ENCODE data around the gene SUZ12.
"Not testable (repeated sequence)": the region's sequence is repeated elsewhere in the genome, so short reads cannot be mapped to it uniquely, and the experiment has no call there.

The SUZ12 gene

DNA sequence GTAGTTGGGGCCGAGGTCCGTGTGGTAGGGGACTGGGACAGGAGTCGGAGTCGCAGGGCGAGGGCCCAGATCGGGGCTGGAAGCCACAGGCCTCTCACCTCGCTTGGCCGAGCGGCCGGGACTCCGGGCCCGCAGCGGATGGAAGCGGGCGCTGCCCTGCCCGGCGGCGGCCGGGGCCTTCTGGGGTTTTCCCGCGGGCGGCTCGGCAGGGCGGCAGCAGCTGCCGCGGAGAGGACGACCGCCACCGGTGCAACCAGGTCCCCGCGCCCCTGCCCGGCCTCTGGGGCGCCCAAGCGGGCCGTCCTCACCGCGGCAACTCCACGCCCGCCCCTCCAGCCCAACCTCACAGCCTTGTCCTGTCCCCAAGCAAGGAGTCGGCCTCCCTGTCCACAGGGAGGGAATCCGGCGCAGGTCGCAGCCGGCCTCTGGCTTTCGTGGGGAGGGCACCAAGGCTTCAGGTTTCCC is 19.7 kb upstream of the SUZ12 start:
- H3K9me3 ChIP-seq (ENCODE audit: control insufficient read depth, low read length), result no peaks in the 10 kb centered on the region
- H3K4me1 ChIP-seq (ENCODE audit: control insufficient read depth, insufficient read depth, low read length, poor library complexity, severe bottlenecking), result no peaks in the 10 kb centered on the region
- 97 to 99% methylated on average over 29 to 30 of the region's 45 CpGs for WGBS, 2 experiments (ENCODE audit: insufficient coverage in 2 of 2)
- H3K27ac ChIP-seq (ENCODE audit: low read depth, low read length, severe bottlenecking), result no peak overlapping the region
- no peaks in the 10 kb centered on the region for H3K36me3 ChIP-seq (ENCODE audit: control insufficient read depth, insufficient read depth, low read length)
- H3K4me3 ChIP-seq (ENCODE audit: extremely low read depth, insufficient read depth, low read length, poor library complexity, severe bottlenecking), result no peak overlapping the region

DNA sequence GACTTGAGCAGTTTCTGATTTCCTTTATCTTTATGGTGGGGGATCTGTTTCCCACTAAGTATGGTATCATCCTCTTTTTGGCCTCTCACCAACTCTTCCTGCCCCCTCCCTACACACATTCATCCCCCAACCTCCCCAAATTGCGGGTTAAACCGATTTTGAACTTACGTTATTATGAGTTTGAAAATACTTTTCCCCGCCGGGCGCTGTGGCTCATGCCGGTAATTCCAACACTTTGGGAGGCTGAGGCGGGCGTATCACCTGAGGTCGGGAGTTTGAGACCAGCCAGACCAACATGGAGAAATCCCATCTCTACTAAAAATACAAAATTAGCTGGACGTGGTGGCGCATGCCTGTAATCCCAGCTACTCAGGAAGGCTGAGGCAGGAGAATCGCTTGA is 19.1 kb upstream of the SUZ12 start:
- not testable (repeated sequence) for H3K4me1 ChIP-seq (ENCODE audit: control insufficient read depth, insufficient read depth, low read length, poor library complexity, severe bottlenecking); H3K4me3 ChIP-seq (ENCODE audit: extremely low read depth, insufficient read depth, low read length, poor library complexity, severe bottlenecking); H3K36me3 ChIP-seq (ENCODE audit: control insufficient read depth, insufficient read depth, low read length); H3K27ac ChIP-seq (ENCODE audit: low read depth, low read length, severe bottlenecking); H3K9me3 ChIP-seq (ENCODE audit: control insufficient read depth, low read length)
- 98 to 100% methylated on average over 8 to 9 of the region's 13 CpGs for WGBS, 2 experiments (ENCODE audit: insufficient coverage in 2 of 2)

DNA sequence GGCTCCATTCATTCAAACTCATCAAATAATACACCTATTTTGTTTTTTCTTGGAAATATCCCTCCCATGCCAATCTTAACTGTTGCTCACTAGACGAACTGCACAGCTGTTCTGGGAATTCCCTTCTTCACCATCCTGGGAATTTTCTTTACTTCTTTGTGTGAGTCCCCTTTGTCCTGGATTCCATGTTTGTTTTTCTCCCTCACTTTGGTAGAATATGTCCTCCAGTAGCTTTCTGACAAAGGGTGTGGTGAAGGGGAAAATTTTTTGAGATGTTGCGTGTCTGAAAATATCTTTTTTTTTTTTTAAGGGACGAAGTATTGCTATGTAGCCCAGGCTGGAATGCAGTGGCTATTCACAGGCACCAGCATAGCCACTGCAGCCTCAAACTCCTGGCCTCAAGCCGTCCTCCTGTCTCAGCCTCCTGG is 18.1 kb upstream of the SUZ12 start:
- no peaks in the 10 kb centered on the region for H3K36me3 ChIP-seq (ENCODE audit: control insufficient read depth, insufficient read depth, low read length)
- H3K4me3 ChIP-seq (ENCODE audit: extremely low read depth, insufficient read depth, low read length, poor library complexity, severe bottlenecking), result no peak overlapping the region
- H3K4me1 ChIP-seq (ENCODE audit: control insufficient read depth, insufficient read depth, low read length, poor library complexity, severe bottlenecking), result no peaks in the 10 kb centered on the region
- H3K27ac ChIP-seq (ENCODE audit: low read depth, low read length, severe bottlenecking), result no peak overlapping the region
- no peaks in the 10 kb centered on the region for H3K9me3 ChIP-seq (ENCODE audit: control insufficient read depth, low read length)
- 73 to 86% methylated on average over 2 of the region's 4 CpGs for whole genome bisulfite sequencing, 2 experiments (ENCODE audit: insufficient coverage in 2 of 2)

DNA sequence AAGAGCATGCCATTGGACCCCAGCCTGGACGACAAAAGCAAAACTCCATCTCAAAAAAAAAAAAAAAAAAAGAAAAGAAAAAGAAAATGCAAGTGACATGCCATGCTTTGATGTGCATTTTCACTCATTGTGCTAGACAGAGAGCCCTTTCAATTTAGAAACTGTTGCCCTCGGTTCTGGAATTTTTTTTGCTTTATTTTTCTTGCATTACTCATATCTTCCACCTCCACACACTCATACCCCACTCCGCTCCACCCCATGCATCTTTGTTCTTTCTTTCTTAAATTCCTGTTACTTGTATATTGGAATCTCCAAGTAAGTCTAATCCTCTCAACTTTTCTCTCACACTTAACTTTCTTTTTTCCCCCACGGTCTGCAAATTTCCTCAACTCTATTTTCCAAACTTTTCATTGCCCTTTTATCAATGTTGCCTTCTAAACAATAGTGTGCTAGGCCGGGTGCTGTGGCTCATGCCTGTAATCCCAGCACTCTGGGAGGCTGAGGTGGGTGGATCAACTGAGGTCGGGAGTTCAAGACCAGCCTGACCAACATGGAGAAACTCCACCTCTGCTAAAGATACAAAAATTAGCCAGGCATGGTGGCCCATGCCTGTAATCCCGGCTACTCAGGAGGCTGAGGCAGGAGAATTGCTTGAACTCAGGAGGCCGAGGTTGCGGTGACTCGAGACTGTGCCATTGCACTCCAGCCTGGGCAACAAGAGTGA is 16.8 kb upstream of the SUZ12 start:
- no peaks in the 10 kb centered on the region for H3K9me3 ChIP-seq (ENCODE audit: control insufficient read depth, low read length)
- no peak overlapping the region for H3K4me3 ChIP-seq (ENCODE audit: extremely low read depth, insufficient read depth, low read length, poor library complexity, severe bottlenecking)
- 82 to 94% methylated on average over 7 to 8 of the region's 10 CpGs for WGBS, 2 experiments (ENCODE audit: insufficient coverage in 2 of 2)
- H3K4me1 ChIP-seq (ENCODE audit: control insufficient read depth, insufficient read depth, low read length, poor library complexity, severe bottlenecking), result no peaks in the 10 kb centered on the region
- no peak overlapping the region for H3K27ac ChIP-seq (ENCODE audit: low read depth, low read length, severe bottlenecking)
- H3K36me3 ChIP-seq (ENCODE audit: control insufficient read depth, insufficient read depth, low read length), result no peaks in the 10 kb centered on the region

DNA sequence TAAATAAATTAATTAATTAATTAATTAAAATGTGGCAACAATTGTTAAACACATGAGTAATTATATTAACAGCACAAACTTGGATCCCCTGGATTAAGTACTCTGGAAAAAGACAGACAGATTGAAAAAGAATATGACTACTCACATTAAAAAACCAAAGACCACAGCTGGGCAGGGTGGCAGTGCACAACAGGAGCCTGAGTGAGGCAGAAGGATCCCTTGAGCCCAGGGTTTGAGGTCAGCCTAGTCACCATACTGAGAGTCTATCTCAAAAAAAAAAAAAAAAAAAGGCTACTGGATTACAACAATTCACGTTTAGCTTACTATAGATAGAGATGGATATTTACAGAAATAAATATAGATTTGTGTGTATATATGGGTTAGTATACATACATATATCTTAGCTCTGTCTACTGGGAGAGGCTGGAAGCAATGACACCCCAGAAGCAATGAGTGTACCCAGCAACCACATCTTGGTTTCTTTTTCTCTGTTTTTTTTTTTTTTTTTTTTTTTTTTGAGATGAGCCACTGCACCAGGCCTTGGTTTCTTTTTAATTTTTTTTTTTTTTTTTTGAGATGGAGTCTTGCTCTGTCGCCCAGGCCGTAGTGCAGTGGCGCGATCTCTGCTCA is 10.6 kb upstream of the SUZ12 start:
- Histone ChIP-seq H3K4me1 (ENCODE audit: control insufficient read depth, insufficient read depth, low read length, poor library complexity, severe bottlenecking) (no peaks in the 10 kb centered on the region), H3K4me3 (ENCODE audit: extremely low read depth, insufficient read depth, low read length, poor library complexity, severe bottlenecking) (no peak overlapping the region), H3K27ac (ENCODE audit: low read depth, low read length, severe bottlenecking) (no peak overlapping the region), H3K36me3 (ENCODE audit: control insufficient read depth, insufficient read depth, low read length) (no peaks in the 10 kb centered on the region), H3K9me3 (ENCODE audit: control insufficient read depth, low read length) (no peaks in the 10 kb centered on the region)
- 87 to 100% methylated on average over 2 to 3 of the region's 5 CpGs for WGBS, 2 experiments (ENCODE audit: insufficient coverage in 2 of 2)

DNA sequence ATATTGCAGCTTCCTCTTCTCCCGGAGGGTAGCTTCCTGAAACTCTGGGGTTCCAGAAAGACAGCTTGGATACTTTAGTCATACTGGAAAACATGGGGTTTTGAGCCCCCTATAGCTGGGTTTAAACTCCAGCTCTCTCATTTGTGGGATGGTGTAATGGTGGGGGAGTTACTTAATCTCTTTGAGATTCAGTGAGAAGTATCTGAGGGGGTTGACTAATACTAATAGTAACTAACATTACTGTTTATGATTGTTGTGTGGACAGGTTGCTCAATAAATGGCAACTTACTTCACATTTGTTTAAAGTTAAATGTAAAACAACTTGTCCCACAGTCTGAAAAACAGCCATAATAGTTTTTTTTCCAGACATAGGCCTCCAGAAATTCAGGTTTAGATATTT is 5.1 kb upstream of the SUZ12 start:
- 80% methylated on average over 1 of the region's 1 CpG for WGBS, 2 experiments (ENCODE audit: insufficient coverage in 2 of 2)
- no peaks in the 10 kb centered on the region for H3K4me1 ChIP-seq (ENCODE audit: control insufficient read depth, insufficient read depth, low read length, poor library complexity, severe bottlenecking)

DNA sequence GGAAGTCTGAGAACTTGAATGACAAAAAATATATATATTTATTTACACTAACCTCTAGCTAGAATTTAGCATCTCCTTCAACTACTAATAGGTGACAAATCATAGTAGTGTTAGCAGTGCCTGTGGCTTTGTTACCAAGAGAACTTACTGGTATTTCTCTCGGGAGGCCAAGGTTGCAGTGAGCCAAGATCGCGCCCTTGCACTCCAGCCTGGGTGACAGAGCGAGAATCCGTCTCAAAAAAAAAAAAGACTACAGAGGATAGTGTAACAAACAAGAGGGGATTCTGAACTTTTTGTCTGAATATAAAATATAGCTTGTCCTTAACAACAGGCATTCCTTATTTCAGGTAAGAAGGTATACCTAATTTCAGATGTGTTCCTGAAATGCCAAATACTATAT is 1.3 kb upstream of the SUZ12 start:
- no peak overlapping the region for H3K4me3 ChIP-seq (ENCODE audit: extremely low read depth, insufficient read depth, low read length, poor library complexity, severe bottlenecking)
- no peaks in the 10 kb centered on the region for H3K9me3 ChIP-seq (ENCODE audit: control insufficient read depth, low read length)
- H3K27ac ChIP-seq (ENCODE audit: low read depth, low read length, severe bottlenecking), result no peak overlapping the region
- 82 to 100% methylated on average over 5 of the region's 5 CpGs for WGBS, 2 experiments (ENCODE audit: insufficient coverage in 2 of 2)
- no peaks in the 10 kb centered on the region for H3K4me1 ChIP-seq (ENCODE audit: control insufficient read depth, insufficient read depth, low read length, poor library complexity, severe bottlenecking)
- H3K36me3 ChIP-seq (ENCODE audit: control insufficient read depth, insufficient read depth, low read length), result peaks cover under 1% of the 10 kb centered on the region

More for the DNA sequence above, 5.1 kb upstream of the SUZ12 start:
- Histone ChIP-seq H3K36me3 (ENCODE audit: control insufficient read depth, insufficient read depth, low read length) (no peaks in the 10 kb centered on the region), H3K4me3 (ENCODE audit: extremely low read depth, insufficient read depth, low read length, poor library complexity, severe bottlenecking) (no peak overlapping the region), H3K9me3 (ENCODE audit: control insufficient read depth, low read length) (no peaks in the 10 kb centered on the region), H3K27ac (ENCODE audit: low read depth, low read length, severe bottlenecking) (no peak overlapping the region)

DNA sequence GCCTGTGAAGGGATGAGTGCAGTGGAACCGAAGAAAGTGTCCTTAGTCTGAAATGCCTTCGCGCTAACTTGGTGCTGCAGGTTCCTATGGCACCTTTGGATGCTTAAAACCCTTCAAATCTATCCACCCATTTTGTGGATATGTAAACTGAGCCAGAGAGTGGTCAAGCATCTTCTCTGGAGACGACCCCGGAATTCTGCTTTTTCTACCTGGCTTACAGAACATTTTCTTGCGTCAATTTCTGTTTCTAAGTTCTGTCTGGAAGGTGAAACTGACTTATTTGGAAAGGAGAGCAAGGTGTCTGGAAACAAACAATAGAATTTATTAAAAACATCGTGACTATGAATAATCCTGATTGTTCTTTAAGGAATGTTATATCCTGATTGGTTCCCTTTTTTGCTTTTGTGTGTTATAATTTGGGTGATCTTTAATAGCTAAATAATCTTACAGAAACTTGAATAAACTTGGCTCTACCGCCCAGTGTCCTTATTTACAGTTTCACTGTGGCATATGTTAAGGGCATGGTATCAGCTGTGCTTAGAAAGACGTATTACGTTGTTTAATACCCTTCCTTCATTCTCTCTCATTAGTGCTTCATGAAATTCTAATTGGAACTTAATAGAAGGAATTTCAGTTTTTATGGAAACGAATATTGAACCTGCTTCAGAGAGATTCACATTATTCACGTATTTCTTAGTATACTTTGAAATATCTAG is 1.3 kb downstream of the SUZ12 start:
- H3K4me3 ChIP-seq (ENCODE audit: extremely low read depth, insufficient read depth, low read length, poor library complexity, severe bottlenecking), result peak overlapping the region; percentile 38
- WGBS, 2 experiments (ENCODE audit: insufficient coverage in 2 of 2), result no CpG with 5 or more reads among the region's 12 CpGs
- H3K27ac ChIP-seq (ENCODE audit: low read depth, low read length, severe bottlenecking); H3K4me1 ChIP-seq (ENCODE audit: control insufficient read depth, insufficient read depth, low read length, poor library complexity, severe bottlenecking); H3K9me3 ChIP-seq (ENCODE audit: control insufficient read depth, low read length): not testable (repeated sequence)
- H3K36me3 ChIP-seq (ENCODE audit: control insufficient read depth, insufficient read depth, low read length), result peaks cover 19% of the 10 kb centered on the region

DNA sequence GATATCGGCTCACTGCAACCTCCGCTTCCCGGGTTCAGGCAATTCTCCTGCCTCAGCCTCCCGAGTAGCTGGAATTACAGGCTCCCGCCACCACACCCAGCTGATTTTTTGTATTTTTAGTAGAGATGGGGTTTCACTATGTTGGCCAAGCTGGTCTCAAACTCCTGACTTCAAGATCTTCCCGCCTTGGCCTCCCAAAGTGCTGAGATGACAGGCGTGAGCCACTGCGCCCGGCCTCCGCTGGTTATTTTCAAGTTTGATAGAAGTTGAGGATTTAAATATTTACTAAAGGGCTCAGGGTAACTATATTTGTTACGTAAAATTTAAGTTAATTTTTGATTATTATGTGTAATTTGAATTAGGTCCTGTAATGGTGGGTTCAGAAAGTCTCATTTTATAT is 5.1 kb downstream of the SUZ12 start:
- H3K4me1 ChIP-seq (ENCODE audit: control insufficient read depth, insufficient read depth, low read length, poor library complexity, severe bottlenecking), result not testable (repeated sequence)
- WGBS, 2 experiments (ENCODE audit: insufficient coverage in 2 of 2), result 90 to 100% methylated on average over 3 to 6 of the region's 11 CpGs
- peaks cover 40% of the 10 kb centered on the region for H3K36me3 ChIP-seq (ENCODE audit: control insufficient read depth, insufficient read depth, low read length)

DNA sequence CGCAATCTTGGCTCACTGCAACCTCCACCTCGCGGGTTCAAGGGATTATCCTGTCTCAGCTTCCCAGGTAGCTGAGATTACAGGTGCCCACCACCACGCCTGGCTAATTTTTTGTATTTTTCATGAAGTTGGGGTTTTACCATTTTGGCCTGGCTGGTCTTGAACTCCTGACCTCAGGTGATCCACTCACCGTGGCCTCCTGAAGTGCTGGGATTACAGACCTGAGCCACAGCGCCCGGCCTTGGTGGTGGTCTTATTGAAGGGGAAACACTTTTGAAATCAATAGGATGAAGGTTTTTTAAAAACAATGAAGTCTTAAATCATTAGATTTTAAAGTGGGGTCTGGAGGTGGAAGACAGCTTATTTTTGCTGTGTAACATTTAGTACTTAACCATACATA is 5.6 kb downstream of the SUZ12 start:
- H3K27ac ChIP-seq (ENCODE audit: low read depth, low read length, severe bottlenecking); H3K4me1 ChIP-seq (ENCODE audit: control insufficient read depth, insufficient read depth, low read length, poor library complexity, severe bottlenecking); H3K9me3 ChIP-seq (ENCODE audit: control insufficient read depth, low read length); H3K4me3 ChIP-seq (ENCODE audit: extremely low read depth, insufficient read depth, low read length, poor library complexity, severe bottlenecking): not testable (repeated sequence)
- 92 to 100% methylated on average over 3 to 7 of the region's 7 CpGs for WGBS, 2 experiments (ENCODE audit: insufficient coverage in 2 of 2)
- peaks cover 40% of the 10 kb centered on the region for H3K36me3 ChIP-seq (ENCODE audit: control insufficient read depth, insufficient read depth, low read length)

More for the DNA sequence above, 5.1 kb downstream of the SUZ12 start:
- not testable (repeated sequence) for H3K4me3 ChIP-seq (ENCODE audit: extremely low read depth, insufficient read depth, low read length, poor library complexity, severe bottlenecking); H3K27ac ChIP-seq (ENCODE audit: low read depth, low read length, severe bottlenecking); H3K9me3 ChIP-seq (ENCODE audit: control insufficient read depth, low read length)

All from mesodermal cell (in vitro differentiated cells).